HG03280 (cell line): Measurements from ENCODE around the gene SAP30BP.

Experiments
- ATAC-seq: cut with Tn5 transposase; IDR thresholded peaks from one replicate; pipeline ENCODE4 v1.9.1; 2021; ENCODE audit warnings: mild to moderate bottlenecking, moderate library complexity; ENCODE audit not compliant: unreplicated experiment

SAP30BP gene

DNA sequence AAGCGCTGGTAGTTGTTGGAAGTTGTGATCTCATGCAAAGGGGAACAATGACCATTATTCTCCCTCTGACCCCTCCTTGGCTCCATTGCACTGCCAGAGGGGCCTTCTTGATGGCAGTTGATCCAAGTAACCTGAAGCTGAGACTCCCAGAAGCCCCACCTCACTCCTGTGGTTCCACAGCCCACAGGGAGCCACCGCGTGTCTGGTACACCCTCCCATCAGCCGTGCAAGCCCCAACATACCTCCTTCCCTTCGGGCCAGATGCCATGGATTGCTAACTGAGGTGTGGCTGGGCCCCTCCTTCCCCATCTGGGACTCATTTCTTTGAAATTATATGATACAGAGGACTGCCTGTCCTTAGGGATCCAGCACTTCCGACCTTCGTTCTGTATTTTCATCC, 17.8 kb downstream of the SAP30BP start:
- ATAC-seq: no peak

DNA sequence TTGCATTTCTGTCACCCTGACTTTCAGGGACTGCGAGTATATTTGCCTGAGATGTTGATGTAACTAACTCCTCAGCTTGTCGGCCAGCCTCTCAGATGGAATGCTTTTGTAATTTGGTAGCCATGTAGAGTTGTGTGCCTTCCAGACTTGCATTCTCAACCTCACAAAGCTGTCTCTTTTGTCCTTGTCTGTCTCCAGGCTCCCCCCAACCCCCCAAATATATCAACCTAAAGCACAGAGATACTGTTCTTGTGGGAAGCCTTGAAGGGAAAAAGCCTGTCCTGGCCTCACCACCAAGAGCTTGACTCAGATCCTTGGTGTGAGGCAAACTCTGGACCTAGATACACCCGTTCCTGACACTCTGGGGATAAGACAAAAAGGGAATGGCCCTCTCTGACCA, 18.4 kb downstream of the SAP30BP start:
- no peak for ATAC-seq

DNA sequence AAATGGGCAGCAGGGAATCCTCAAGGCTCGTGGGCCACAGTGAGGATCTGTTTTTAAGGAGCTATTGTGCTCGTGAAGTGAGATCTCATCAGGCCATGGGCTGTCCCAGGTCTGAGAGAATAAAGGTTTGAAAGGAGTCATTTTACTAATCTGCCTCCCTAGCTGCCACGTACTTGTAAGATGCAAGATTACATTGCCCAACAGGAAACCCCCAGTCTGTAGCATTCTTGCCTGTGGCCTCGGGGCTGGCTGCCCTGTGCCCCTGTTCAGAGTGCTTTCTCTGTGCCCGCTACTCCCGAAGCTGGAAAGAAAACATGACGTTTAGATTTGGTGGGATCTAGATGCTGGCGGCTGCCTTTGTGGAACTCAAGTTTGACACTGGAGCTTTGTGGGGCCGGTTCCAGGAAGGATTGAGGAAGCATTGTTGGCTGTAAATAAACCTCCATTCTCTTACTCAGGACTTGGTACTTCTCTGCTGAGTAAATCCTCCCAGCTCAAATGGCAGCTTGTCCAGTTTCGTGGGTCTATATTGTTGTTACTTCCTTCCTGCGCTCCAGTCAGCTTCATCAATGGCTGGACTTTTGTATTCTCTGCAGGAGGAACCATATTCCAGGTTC, 21.2 kb downstream of the SAP30BP start:
- ATAC-seq: no peak

- peak; percentile 46 for ATAC-seq
Measured at GRCh38 chr17:75689441-75689873, 22.3 kb downstream of the SAP30BP start.

DNA sequence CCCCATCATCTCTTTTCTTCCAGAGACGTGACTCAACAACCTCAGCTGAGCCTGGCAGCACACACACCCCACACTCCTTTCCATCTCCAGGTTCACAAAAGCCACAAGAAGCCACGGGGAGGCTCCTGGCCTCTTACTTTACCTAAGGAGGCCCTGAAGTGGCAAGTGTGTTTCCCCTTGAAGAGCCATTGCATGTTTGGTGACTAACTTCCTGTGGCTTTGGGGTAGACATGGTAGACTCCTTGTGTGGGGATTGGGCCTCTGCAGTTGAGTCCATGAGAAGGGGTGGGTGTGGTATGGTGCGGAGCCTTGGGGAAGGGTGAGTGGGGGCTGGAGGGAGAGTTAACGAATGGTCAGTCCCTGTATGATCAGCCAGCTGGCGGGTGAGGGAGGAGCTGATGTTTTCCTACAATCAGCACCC, 24.2 kb downstream of the SAP30BP start:
- ATAC-seq: no peak

DNA sequence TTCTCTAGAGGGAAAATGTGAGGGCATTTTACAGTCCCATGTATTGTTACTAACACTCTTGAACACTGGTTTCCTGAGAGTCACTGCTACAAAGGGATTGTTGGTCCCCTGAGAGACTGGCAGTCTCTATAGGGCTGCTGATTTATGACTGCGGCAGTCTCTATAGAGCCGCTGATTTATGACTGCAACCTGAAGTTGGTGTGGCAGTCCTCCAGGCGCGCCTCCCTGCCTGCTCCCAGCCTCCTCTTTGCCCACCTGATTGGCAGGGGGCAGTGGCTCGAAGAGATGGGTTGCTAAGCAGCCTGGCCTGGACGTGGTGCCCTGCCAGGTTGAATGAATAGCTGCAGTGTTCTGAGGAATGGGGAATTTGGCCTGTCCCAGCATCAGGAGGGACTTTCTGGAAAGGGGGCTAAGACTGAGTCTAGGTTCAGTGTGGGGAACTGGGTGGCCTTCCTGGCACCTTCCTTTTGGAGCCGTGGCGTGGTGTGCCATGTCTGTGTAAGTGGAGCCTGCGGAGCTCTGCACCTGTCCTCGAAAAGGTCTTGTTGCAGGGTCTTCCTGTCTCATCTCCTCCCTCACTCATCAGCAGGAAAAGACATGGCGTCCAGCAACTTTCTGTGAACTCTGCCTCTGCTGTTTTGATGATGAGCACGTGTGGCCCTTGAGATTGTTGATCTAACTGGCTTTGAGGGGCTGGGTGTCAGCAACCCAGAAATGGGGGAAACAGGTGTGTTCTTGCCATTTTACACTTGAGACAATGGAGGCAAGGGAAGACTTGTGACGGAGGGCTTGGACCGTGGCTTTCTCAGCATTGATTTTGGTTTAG, 24.9 kb downstream of the SAP30BP start:
- ATAC-seq: no peak

DNA sequence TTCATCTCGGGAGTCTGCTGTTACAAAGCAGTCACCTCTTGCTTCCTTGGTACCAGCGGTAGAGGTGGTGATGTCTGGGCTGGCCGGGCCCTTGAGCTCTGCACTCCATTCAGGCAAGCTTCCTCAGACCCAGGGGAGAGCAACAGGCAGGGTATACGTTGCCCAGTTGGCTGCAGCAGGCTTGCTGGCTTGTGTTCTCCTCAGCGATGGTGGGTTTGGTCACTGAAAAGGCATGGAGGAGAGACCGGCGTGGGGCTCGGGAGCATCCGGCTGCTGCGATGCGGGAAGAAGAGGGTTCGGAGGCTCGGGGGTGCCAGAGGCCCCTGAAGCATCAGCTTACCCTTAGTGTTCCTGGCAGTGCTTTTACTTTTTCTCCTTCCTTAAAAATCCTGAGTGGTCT, 25.8 kb downstream of the SAP30BP start:
- no peak for ATAC-seq

- ATAC-seq: no peak
Measured at GRCh38 chr17:75693500-75694481, 26.7 kb downstream of the SAP30BP start.

- ATAC-seq: no peak
Measured at GRCh38 chr17:75694536-75694935, 27.4 kb downstream of the SAP30BP start.

GRCh38 chr17:75695141-75695829, 28.1 kb downstream of the SAP30BP start:
- ATAC-seq: no peak

- no peak for ATAC-seq
Measured at GRCh38 chr17:75695830-75696271, 28.7 kb downstream of the SAP30BP start.

- no peak for ATAC-seq
Measured at GRCh38 chr17:75697651-75698291, 30.6 kb downstream of the SAP30BP start.

DNA sequence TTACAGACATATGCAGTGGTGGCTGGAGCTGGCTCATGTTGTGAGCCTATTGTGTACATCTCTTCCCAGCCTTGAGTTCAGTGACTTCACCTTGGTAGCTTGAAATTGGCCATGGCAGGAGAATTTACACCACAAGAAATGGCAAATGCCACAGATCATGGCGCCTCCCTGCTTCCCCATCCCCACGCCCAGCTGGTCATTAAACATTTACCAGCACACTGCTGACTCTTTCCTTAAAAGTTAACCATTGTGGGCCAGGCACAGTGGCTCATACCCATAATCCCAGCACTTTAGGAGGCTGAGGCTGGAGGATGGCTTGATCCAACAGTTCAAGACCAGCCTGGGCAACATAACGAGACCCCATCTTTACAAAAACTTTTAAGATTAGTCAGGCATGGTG, 31.5 kb downstream of the SAP30BP start:
- no peak for ATAC-seq

- no peak for ATAC-seq
Measured at GRCh38 chr17:75701288-75701687, 34.1 kb downstream of the SAP30BP start.

DNA sequence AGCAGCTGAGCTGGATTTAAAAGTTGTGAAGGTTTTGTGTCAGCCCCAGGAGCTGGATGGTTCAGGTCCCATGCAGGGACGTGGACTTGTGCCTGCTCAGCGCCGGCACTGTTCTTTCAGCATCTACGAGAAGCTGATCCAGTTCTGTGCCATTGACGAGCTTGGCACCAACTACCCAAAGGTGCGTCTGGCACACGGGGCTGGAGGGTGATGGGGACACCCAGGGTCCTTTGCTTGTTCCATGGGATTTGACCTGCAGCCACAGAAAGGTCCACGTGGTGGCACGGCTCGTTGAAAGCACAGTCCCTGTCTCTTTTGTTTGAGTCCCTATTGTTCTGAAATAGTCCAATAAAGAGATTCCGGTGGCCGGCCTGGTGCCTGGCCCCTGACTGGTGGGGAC, 36.1 kb downstream of the SAP30BP start:
- no peak for ATAC-seq

GRCh38 chr17:75703591-75703990, 36.5 kb downstream of the SAP30BP start:
- ATAC-seq: no peak

DNA sequence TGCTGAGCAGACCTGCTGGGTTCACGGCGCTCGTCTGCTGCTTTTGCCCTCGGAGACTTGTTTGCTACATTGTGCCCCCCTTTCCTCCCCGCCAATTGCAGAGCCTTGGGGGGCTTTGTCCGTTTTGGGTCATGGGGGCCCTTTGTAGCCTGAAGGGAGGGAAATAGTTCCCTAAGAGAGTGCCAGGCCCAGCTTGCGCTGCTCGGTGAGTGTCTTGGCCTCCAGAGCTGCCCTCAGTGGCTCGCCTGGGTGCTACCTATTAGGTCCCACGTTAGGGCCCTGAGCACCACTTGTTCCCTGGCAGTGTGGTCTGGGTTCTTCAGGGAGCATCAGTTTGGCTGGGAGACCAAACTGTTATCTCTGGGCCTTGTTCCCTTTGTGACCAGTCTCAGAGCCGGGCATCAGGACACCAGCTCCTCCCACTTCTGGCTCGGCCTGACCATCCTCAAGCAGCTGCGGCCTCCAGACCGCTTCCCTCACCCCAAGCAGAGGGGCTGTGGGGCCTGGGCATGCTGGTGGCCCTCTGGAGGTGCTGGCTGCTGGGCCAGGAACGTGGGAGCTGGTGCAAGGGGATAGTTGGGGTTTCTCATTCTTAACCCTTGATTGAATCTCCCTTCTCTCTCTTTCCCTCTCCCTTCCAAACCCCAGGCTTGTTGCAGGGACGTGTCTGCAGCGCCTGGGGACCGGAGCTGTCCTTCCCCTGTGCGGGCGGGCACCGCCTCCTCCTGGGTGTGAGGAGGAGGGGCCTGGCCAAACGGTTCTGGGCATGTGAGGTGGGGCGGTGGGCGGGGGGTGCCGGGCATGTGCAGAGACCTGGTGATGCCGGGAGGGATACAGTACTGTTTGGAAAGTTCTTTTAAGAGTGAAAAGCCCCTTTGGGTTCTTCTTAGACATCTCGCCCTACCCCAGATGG, 38.1 kb downstream of the SAP30BP start:
- ATAC-seq: no peak

DNA sequence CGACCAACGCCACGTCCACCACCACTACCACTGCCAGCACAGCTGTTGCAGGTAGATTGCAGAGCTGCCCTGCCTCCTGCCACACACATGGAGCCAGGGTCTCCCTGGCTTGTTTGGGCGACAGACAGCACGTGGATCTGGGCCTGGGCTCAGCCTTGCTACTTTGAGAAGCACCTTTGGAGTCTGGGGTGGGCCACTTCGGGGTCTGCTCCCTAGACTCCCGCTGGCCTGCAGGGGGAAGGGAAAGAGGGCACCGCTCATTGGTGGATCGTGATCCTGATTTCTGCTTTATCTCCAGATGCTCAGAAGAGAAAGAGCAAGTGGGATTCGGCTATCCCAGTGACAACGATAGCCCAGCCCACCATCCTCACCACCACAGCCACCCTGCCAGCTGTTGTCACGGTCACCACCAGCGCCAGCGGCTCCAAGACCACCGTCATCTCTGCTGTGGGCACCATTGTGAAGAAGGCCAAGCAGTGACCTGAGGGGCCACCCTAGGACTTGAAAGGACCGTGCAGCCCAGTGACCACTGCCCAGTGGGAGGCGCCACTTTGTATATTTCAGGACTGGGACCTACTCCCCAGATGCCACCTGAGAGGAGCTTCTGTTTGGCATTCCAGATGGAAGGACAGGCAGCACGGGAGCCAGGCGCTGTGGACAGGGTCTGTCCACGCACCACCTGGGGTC, 39.0 kb downstream of the SAP30BP start:
- no peak for ATAC-seq
